Caco-2 (cell line): Measurements from ENCODE around the gene KBTBD12. TPM values are rescaled to one million over a fixed set of nuclear protein-coding genes. Genes with fewer than 3 reads are reported as not detected.

ENCODE experiments used
- BruUV-seq: library from RNA; stranded (reverse); fragments of 400-500 nt; replicated peaks from 2 replicates; lab custom pipeline; 2021; lab: Mats Ljungman, UMichigan
- CTCF ChIA-PET: fragments of 300-600 bp; sonication (Branson Sonifier 250); formaldehyde crosslinking; loops from one replicate; lab custom pipeline; 2022; ENCODE audit warnings: antibody characterized with exemption; lab: Charles Lee
- POLR2A ChIA-PET: fragments of 300-600 bp; sonication (Branson Sonifier 250); formaldehyde crosslinking; loops from one replicate; lab custom pipeline; 2022; ENCODE audit warnings: antibody characterized with exemption; lab: Charles Lee
- DNase-seq, 2 experiments: peaks; one replicate each; pipeline versions ENCODE4 v3.0.0 to v3.0.0-alpha.2; 2020 to 2022
- H3K27me3 ChIP-seq: replicated peaks from 2 replicates; pipeline ENCODE4 v1.6.0; 2011; ENCODE audit warnings: low read length; ENCODE audit not compliant: control insufficient read depth, insufficient read depth
- H3K36me3 ChIP-seq: 2 replicates; pipeline ENCODE4 v1.5.1; 2011; ENCODE audit warnings: low read length; ENCODE audit not compliant: control insufficient read depth, insufficient read depth
- H3K4me1 ChIP-seq: fragments of 250-450 bp; sonication (Bioruptor Pico); 2 replicates; pipeline ENCODE4 v1.5.1; 2020; ENCODE audit warnings: mild to moderate bottlenecking
- H3K4me3 ChIP-seq: 2 replicates; pipeline ENCODE4 v1.5.1; 2011; ENCODE audit warnings: low read depth, mild to moderate bottlenecking, control low read depth, low read length
- H3K9me3 ChIP-seq: fragments of 250-450 bp; sonication (Bioruptor Pico); 2 replicates; pipeline ENCODE4 v1.5.1; 2020; ENCODE audit warnings: mild to moderate bottlenecking, moderate library complexity
- H3K27ac Mint-ChIP-seq: one replicate; pipeline ENCODE4 v1.8.0; 2022; ENCODE audit warnings: mixed read lengths; ENCODE audit not compliant: unreplicated experiment
- H3K27me3 Mint-ChIP-seq: one replicate; pipeline ENCODE4 v1.8.0; 2022; ENCODE audit warnings: mixed read lengths; ENCODE audit not compliant: insufficient read depth, unreplicated experiment
- H3K36me3 Mint-ChIP-seq: one replicate; pipeline ENCODE4 v1.8.0; 2022; ENCODE audit warnings: mild to moderate bottlenecking, mixed read lengths; ENCODE audit not compliant: insufficient read depth, unreplicated experiment
- H3K4me1 Mint-ChIP-seq: one replicate; pipeline ENCODE4 v1.8.0; 2022; ENCODE audit warnings: low read depth, mixed read lengths; ENCODE audit not compliant: unreplicated experiment
- H3K4me3 Mint-ChIP-seq: one replicate; pipeline ENCODE4 v1.8.0; 2022; ENCODE audit warnings: mild to moderate bottlenecking, moderate library complexity, mixed read lengths; ENCODE audit not compliant: unreplicated experiment
- H3K9me3 Mint-ChIP-seq: one replicate; pipeline ENCODE4 v1.8.0; 2022; ENCODE audit warnings: mixed read lengths; ENCODE audit not compliant: unreplicated experiment
- CTCF ChIP-seq, 2 experiments: fragments of 200-600 bp in 1 of 2; IDR thresholded peaks; 1 replicate in 1 of 2; 2 replicates in 1 of 2; pipeline versions ENCODE4 v1.5.1 to v1.8.0; 2011 to 2022; ENCODE audit warnings: antibody characterized with exemption in 1 of 2, control low read depth in 1 of 2, inconsistent platforms in 1 of 2, low read depth in 1 of 2, low read length in 1 of 2, mild to moderate bottlenecking in 1 of 2, moderate library complexity in 1 of 2; ENCODE audit not compliant: insufficient read depth in 1 of 2, severe bottlenecking in 1 of 2, unreplicated experiment in 1 of 2
- intact Hi-C: fragments of 100-400 bp; cut with micrococcal nuclease; formaldehyde crosslinking; loops from one replicate; pipeline ENCODE4 v1.10.0; 2022; ENCODE audit not compliant: unreplicated experiment
- total RNA-seq: library from RNA; stranded (reverse); gene quantifications from 2 replicates; pipeline ENCODE4 v1.2.3, GENCODE V29; 2022

KBTBD12 gene
- total RNA-seq, 1 experiment from 2014 or later = not detected

DNA sequence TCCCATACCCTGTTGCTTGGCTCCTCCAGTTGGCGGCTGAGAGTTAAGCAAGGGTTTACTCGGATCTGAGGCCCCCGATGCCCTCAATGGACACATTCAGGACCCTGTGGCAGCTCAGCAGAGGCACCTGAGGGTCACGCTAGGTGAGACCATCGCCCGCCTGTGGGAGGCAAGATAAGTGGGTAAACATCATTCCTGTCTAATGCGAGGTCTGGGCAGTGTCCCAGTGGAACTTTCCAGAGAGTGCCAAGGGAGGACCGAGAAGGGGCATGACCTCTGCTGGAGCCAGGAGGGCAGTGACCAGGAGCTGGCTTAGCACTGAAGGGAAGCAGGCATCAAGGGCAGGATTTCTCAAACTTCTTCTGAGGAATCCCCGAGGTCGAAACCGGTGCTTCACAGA is 71.8 kb downstream of the KBTBD12 start:
- H3K4me3 Mint-ChIP-seq = no peak overlapping the region
- DNase-seq = no peak
- H3K27ac Mint-ChIP-seq = no peak overlapping the region
- CTCF ChIA-PET = no interaction called here
- Histone ChIP-seq H3K27me3 (no peaks in the 10 kb centered on the region), H3K36me3 (no peaks in the 10 kb centered on the region), H3K9me3 (no peaks in the 10 kb centered on the region), H3K4me3 (no peak overlapping the region), H3K4me1 (no peaks in the 10 kb centered on the region)
- no TSS peak for BruUV-seq
- intact Hi-C loops = no loop called here
- no peaks in the 10 kb centered on the region for H3K27me3 Mint-ChIP-seq
- no peaks in the 10 kb centered on the region for H3K9me3 Mint-ChIP-seq
- no peaks in the 10 kb centered on the region for H3K4me1 Mint-ChIP-seq
- no peaks in the 10 kb centered on the region for H3K36me3 Mint-ChIP-seq
- POLR2A ChIA-PET = no interaction called here
- TF ChIP-seq CTCF (IDR thresholded peaks at IDR 0.05; ENCODE audit: insufficient read depth in 1 of 2, low read depth in 1 of 2, low read length in 1 of 2, severe bottlenecking in 1 of 2, unreplicated experiment in 1 of 2) = no peak

- no peaks in the 10 kb centered on the region for H3K36me3 Mint-ChIP-seq
- H3K9me3 Mint-ChIP-seq = no peaks in the 10 kb centered on the region
- POLR2A ChIA-PET = no interaction called here
- no peak for TF ChIP-seq CTCF (IDR thresholded peaks at IDR 0.05; ENCODE audit: insufficient read depth in 1 of 2, low read depth in 1 of 2, low read length in 1 of 2, severe bottlenecking in 1 of 2, unreplicated experiment in 1 of 2)
- H3K27ac Mint-ChIP-seq = no peak overlapping the region
- no peaks in the 10 kb centered on the region for H3K9me3 ChIP-seq
- no peaks in the 10 kb centered on the region for H3K27me3 ChIP-seq
- H3K27me3 Mint-ChIP-seq = no peaks in the 10 kb centered on the region
- H3K4me1 ChIP-seq = no peaks in the 10 kb centered on the region
- DNase-seq = no peak
- CTCF ChIA-PET = no interaction called here
- H3K36me3 ChIP-seq = no peaks in the 10 kb centered on the region
- H3K4me3 Mint-ChIP-seq = no peak overlapping the region
- no TSS peak for BruUV-seq
- H3K4me3 ChIP-seq = no peak overlapping the region
- no peaks in the 10 kb centered on the region for H3K4me1 Mint-ChIP-seq
- intact Hi-C loops = no loop called here
Observed at GRCh38 chr3:127987309-127987995, 72.4 kb downstream of the KBTBD12 start.

GRCh38 chr3:127988770-127989557 is 73.9 kb downstream of the KBTBD12 start:
- no peaks in the 10 kb centered on the region for H3K9me3 ChIP-seq
- no peaks in the 10 kb centered on the region for H3K27me3 Mint-ChIP-seq
- no peak overlapping the region for H3K27ac Mint-ChIP-seq
- H3K36me3 Mint-ChIP-seq = no peaks in the 10 kb centered on the region
- POLR2A ChIA-PET = no interaction called here
- H3K4me1 ChIP-seq = no peaks in the 10 kb centered on the region
- no peak overlapping the region for H3K4me3 Mint-ChIP-seq
- DNase-seq = no peak
- TF ChIP-seq CTCF (IDR thresholded peaks at IDR 0.05; ENCODE audit: insufficient read depth in 1 of 2, low read depth in 1 of 2, low read length in 1 of 2, severe bottlenecking in 1 of 2, unreplicated experiment in 1 of 2) = no peak
- intact Hi-C loops = no loop called here
- no peak overlapping the region for H3K4me3 ChIP-seq
- CTCF ChIA-PET = no interaction called here
- H3K36me3 ChIP-seq = no peaks in the 10 kb centered on the region
- H3K27me3 ChIP-seq = no peaks in the 10 kb centered on the region
- BruUV-seq = no TSS peak
- no peaks in the 10 kb centered on the region for H3K4me1 Mint-ChIP-seq
- no peaks in the 10 kb centered on the region for H3K9me3 Mint-ChIP-seq
